ENCODE results near the gene EGFL8. TPM values are rescaled to one million over a fixed set of nuclear protein-coding genes. Genes with fewer than 3 reads are reported as not detected.

The EGFL8 gene
- total and polyA plus RNA-seq, 9 of the 15 experiments (the other 6 are each of a cell fraction or from before 2014, with no cell fraction given) = 2.2 to 47.4 (median 14.2) TPM

DNA sequence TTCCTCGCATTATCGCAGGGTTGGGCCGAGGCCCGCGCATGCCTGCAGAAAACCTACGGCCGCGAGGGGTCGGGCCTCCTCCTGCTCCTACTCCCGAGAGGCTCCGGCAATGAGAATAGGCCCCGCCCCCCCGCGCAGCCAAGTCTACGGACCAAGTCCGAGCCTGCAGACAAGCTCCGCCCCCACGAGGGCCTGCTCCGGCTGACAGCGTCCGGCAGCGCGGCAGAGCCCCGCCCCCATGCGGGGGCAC, 31.2 kb downstream of the EGFL8 start:
- FAIRE-seq (peak; percentile 99), DNase-seq (ENCODE audit: extremely low read depth in 1 of 4, low spot score in 3 of 4) (peak; percentile 96 to 100 (median 97)), ATAC-seq (peak; percentile 91)
- Histone ChIP-seq H2AFZ (ENCODE audit: low read depth, low read length) (no peak overlapping the region), H3K4me3 (peak overlapping the region; percentile 63), H3K4me2 (ENCODE audit: insufficient read depth, low read length) (peak overlapping the region; percentile 89; the same call in 1 of the 2 replicates), H3K9ac (ENCODE audit: insufficient read depth in 1 of 2, low read depth in 2 of 2, low read length in 2 of 2) (peak overlapping the region in 1 of 2 experiments; percentile 97; a peak in 2 of 4 replicates), H3K36me3 (ENCODE audit: control insufficient read depth, insufficient read depth, low read length) (no peaks in the 10 kb centered on the region; the same call in 2 of the 3 replicates), H3K27ac (ENCODE audit: extremely low read depth, low read depth, low read length) (no peak overlapping the region), H3K9me1 (ENCODE audit: control insufficient read depth, insufficient read depth, low read length) (no peaks in the 10 kb centered on the region), H3K4me1 (replicated peaks in 1 of 2; ENCODE audit: control insufficient read depth in 2 of 2, insufficient read depth in 2 of 2, low read length in 2 of 2) (peaks cover 60 to 61% of the 10 kb centered on the region in 2 experiments), H4K20me1 (replicated peaks; ENCODE audit: control insufficient read depth, insufficient read depth, low read length) (no peaks in the 10 kb centered on the region), H3K79me2 (ENCODE audit: control insufficient read depth, insufficient read depth, low read length) (peaks cover 31% of the 10 kb centered on the region), H3K27me3 (ENCODE audit: control insufficient read depth in 2 of 2, insufficient read depth in 2 of 2, low read length in 2 of 2) (no peaks in the 10 kb centered on the region; a peak in 1 of 5 replicates), H3K9me3 (replicated peaks; ENCODE audit: control insufficient read depth, insufficient read depth, low read depth, low read length) (no peaks in the 10 kb centered on the region)
- BruUV-seq (replicated peaks) = no TSS peak
- POLR2A ChIA-PET = interaction anchor here (0.6 to 2.1 kb wide), 21 partner anchors 8 to 1076 kb away, joined by 3 to 23 read pairs (median 3); partner anchors contain the start of genes FKBPL, RNF5, RPS18 and VPS52
- in situ Hi-C loops (cut with MboI) = no loop called here
- CTCF ChIA-PET (ENCODE audit: low intra/inter-chr PET ratio) = interaction anchor here (0.7 to 1.1 kb wide), 2 partner anchors 20 to 76 kb away, joined by 3 to 4 read pairs; no protein-coding TSS in a partner anchor
- WGBS (ENCODE audit: insufficient coverage, low coverage, missing lambda C conversion rate) = 2% methylated on average over 13 of the region's 25 CpGs
- intact Hi-C loops (cut with micrococcal nuclease) = loop anchor here (1.0 to 10.0 kb wide), 8 partner anchors 19 to 777 kb away; partner anchors contain the start of genes AGPAT1, FKBPL, PPT2 and ZBTB12
- TF ChIP-seq EGR1 (conservative IDR thresholded peaks at IDR 0.05) (peak; percentile 99), SETDB1 (IDR thresholded peaks at IDR 0.05; ENCODE audit: low read length) (peak; percentile 99), SRF (CRISPR knock-in tag; IDR thresholded peaks at IDR 0.05) (peak in 1 of 2 experiments; percentile 72; a peak in 1 of 4 replicates), EP300 (IDR thresholded peaks at IDR 0.05; ENCODE audit: low read length) (0 out of 2 replicates have a peak, but pooled peaks have one; percentile 2), CCNT2 (IDR thresholded peaks at IDR 0.05; ENCODE audit: borderline replicate concordance, extremely low read depth, insufficient read length, low read depth, low read length) (peak; percentile 98), SMC3 (conservative IDR thresholded peaks at IDR 0.05; ENCODE audit: insufficient read depth, low read depth, low read length) (peak; percentile 43; the same call in 1 of the 2 replicates), MEIS2 (IDR thresholded peaks at IDR 0.05; ENCODE audit: partially characterized antibody) (peak; percentile 92), ZBTB2 (IDR thresholded peaks at IDR 0.05) (peak; percentile 40; the same call in 1 of the 2 replicates), PRDM10 (IDR thresholded peaks at IDR 0.05; ENCODE audit: partially characterized antibody) (peak; percentile 31), ZBTB12 (CRISPR knock-in tag; IDR thresholded peaks at IDR 0.05) (no peak), GABPB1 (CRISPR knock-in tag; IDR thresholded peaks at IDR 0.05) (peak; percentile 85; the same call in 1 of the 2 replicates)
- TF ChIP-seq, protein P1, sequence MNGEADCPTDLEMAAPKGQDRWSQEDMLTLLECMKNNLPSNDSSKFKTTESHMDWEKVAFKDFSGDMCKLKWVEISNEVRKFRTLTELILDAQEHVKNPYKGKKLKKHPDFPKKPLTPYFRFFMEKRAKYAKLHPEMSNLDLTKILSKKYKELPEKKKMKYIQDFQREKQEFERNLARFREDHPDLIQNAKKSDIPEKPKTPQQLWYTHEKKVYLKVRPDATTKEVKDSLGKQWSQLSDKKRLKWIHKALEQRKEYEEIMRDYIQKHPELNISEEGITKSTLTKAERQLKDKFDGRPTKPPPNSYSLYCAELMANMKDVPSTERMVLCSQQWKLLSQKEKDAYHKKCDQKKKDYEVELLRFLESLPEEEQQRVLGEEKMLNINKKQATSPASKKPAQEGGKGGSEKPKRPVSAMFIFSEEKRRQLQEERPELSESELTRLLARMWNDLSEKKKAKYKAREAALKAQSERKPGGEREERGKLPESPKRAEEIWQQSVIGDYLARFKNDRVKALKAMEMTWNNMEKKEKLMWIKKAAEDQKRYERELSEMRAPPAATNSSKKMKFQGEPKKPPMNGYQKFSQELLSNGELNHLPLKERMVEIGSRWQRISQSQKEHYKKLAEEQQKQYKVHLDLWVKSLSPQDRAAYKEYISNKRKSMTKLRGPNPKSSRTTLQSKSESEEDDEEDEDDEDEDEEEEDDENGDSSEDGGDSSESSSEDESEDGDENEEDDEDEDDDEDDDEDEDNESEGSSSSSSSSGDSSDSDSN (IDR thresholded peaks at IDR 0.05; ENCODE audit: borderline replicate concordance in 1 of 2, low read depth in 2 of 2, low read length in 2 of 2) = peak in 1 of 2 experiments; percentile 58; a peak in 1 of 4 replicates

Measured in K562 (cell line).